Measurements from ENCODE around the gene PCSK6. TPM values are rescaled to one million over a fixed set of nuclear protein-coding genes. Genes with fewer than 3 reads are reported as not detected.

PCSK6 gene
- polyA plus RNA-seq, 3 donors = 7.2 to 10.1 (median 7.2) TPM

GRCh38 chr15:101526021-101526420 is 36.5 kb upstream of the PCSK6 start:
- DNase-seq = no peak

GRCh38 chr15:101525087-101525669 is 35.7 kb upstream of the PCSK6 start:
- DNase-seq = no peak

GRCh38 chr15:101523560-101523940 is 34.0 kb upstream of the PCSK6 start:
- no peak for DNase-seq

GRCh38 chr15:101522621-101523559 is 33.4 kb upstream of the PCSK6 start:
- DNase-seq = no peak

- DNase-seq = no peak
These were observed 32.6 kb upstream of the PCSK6 start for GRCh38 chr15:101522091-101522490.

- DNase-seq = no peak
These were observed 32.1 kb upstream of the PCSK6 start for GRCh38 chr15:101521591-101521990.

GRCh38 chr15:101521069-101521468 is 31.6 kb upstream of the PCSK6 start:
- no peak for DNase-seq

GRCh38 chr15:101520395-101520794 is 30.9 kb upstream of the PCSK6 start:
- DNase-seq = no peak

- no peak for DNase-seq
These were observed 28.0 kb upstream of the PCSK6 start for GRCh38 chr15:101517504-101517903.

- no peak for DNase-seq
These were observed 24.8 kb upstream of the PCSK6 start for GRCh38 chr15:101514318-101514717.

- DNase-seq = no peak
These were observed 22.2 kb upstream of the PCSK6 start for GRCh38 chr15:101511717-101512116.

GRCh38 chr15:101510212-101511197 is 21.0 kb upstream of the PCSK6 start:
- no peak for DNase-seq

GRCh38 chr15:101509279-101509678 is 19.8 kb upstream of the PCSK6 start:
- no peak for DNase-seq

GRCh38 chr15:101506491-101506890 is 17.0 kb upstream of the PCSK6 start:
- no peak for DNase-seq

- no peak for DNase-seq
These were observed 16.3 kb upstream of the PCSK6 start for GRCh38 chr15:101505610-101506337.

GRCh38 chr15:101504866-101505609 is 15.5 kb upstream of the PCSK6 start:
- no peak for DNase-seq

- no peak for DNase-seq
These were observed 14.9 kb upstream of the PCSK6 start for GRCh38 chr15:101504373-101504772.

GRCh38 chr15:101503296-101503599 is 13.7 kb upstream of the PCSK6 start:
- no peak for DNase-seq

- no peak for DNase-seq
These were observed 13.2 kb upstream of the PCSK6 start for GRCh38 chr15:101502572-101503295.

GRCh38 chr15:101501703-101502373 is 12.3 kb upstream of the PCSK6 start:
- no peak for DNase-seq

Measured in renal pelvis (tissue), 4 donors.